Bronchial epithelial cell (primary cell): ENCODE results near the gene NEK11. TPM values are rescaled to one million over a fixed set of nuclear protein-coding genes. Genes with fewer than 3 reads are reported as not detected.

Experiments
- DNase-seq: peaks from one replicate; pipeline ENCODE4 v3.0.0-alpha.2; 2010; ENCODE audit warnings: low read depth
- FAIRE-seq: peaks from 2 replicates; lab custom pipeline; 2011; peaks lifted over from hg19 to GRCh38; lab: Jason Lieb, UNC
- H3K27me3 ChIP-seq: 2 replicates; pipeline ENCODE4 v1.5.1; 2011; ENCODE audit warnings: low read length; ENCODE audit not compliant: control insufficient read depth, insufficient read depth
- H3K36me3 ChIP-seq: 2 replicates; pipeline ENCODE4 v1.5.1; 2011; ENCODE audit warnings: low read length; ENCODE audit not compliant: control insufficient read depth, insufficient read depth
- H3K4me3 ChIP-seq: 2 replicates; pipeline ENCODE4 v1.5.1; 2011; ENCODE audit warnings: mild to moderate bottlenecking, low read depth, low read length, control low read depth
- CTCF ChIP-seq: IDR thresholded peaks from 2 replicates; pipeline ENCODE4 v1.5.1; 2011; ENCODE audit warnings: mild to moderate bottlenecking, moderate library complexity, low read length, control low read depth, inconsistent platforms; ENCODE audit not compliant: insufficient read depth, severe bottlenecking
- total RNA-seq: library from RNA; depleted of rRNA; stranded (reverse); fragments of >200 nt; gene quantifications from 2 replicates; pipeline ENCODE4 v1.2.1, GENCODE V29; 2014

NEK11 gene
- total RNA-seq, 1 donor from 2014 or later: 2.1 TPM

GRCh38 chr3:131314318-131314717 is 287.6 kb downstream of the NEK11 start:
- no peak for FAIRE-seq

GRCh38 chr3:131315162-131315561 is 288.5 kb downstream of the NEK11 start:
- Histone ChIP-seq H3K4me3 (no peak overlapping the region), H3K27me3 (no peaks in the 10 kb centered on the region), H3K36me3 (no peaks in the 10 kb centered on the region)
- DNase-seq (no peak), FAIRE-seq (no peak)
- no peak for TF ChIP-seq CTCF

More at GRCh38 chr3:131314318-131314717, 287.6 kb downstream of the NEK11 start:
- no peak for TF ChIP-seq CTCF
- Histone ChIP-seq H3K27me3 (no peaks in the 10 kb centered on the region), H3K4me3 (no peak overlapping the region), H3K36me3 (no peaks in the 10 kb centered on the region)
- no peak for DNase-seq

- no peak for DNase-seq
Measured at GRCh38 chr3:131317667-131318066, 291.0 kb downstream of the NEK11 start.

GRCh38 chr3:131323014-131323413 is 296.3 kb downstream of the NEK11 start:
- Histone ChIP-seq H3K27me3 (no peaks in the 10 kb centered on the region), H3K4me3 (no peak overlapping the region), H3K36me3 (no peaks in the 10 kb centered on the region)
- FAIRE-seq (no peak), DNase-seq (no peak)
- no peak for TF ChIP-seq CTCF

More at GRCh38 chr3:131317667-131318066, 291.0 kb downstream of the NEK11 start:
- FAIRE-seq: no peak
- TF ChIP-seq CTCF: no peak
- Histone ChIP-seq H3K27me3 (no peaks in the 10 kb centered on the region), H3K4me3 (no peak overlapping the region), H3K36me3 (no peaks in the 10 kb centered on the region)

- no peak overlapping the region for H3K4me3 ChIP-seq
- no peak for FAIRE-seq
- no peaks in the 10 kb centered on the region for H3K36me3 ChIP-seq
- DNase-seq: no peak
- H3K27me3 ChIP-seq: no peaks in the 10 kb centered on the region
- TF ChIP-seq CTCF: no peak
Measured at GRCh38 chr3:131323792-131324191, 297.1 kb downstream of the NEK11 start.

- DNase-seq: no peak
- Histone ChIP-seq H3K4me3 (no peak overlapping the region), H3K27me3 (no peaks in the 10 kb centered on the region), H3K36me3 (no peaks in the 10 kb centered on the region)
- TF ChIP-seq CTCF: no peak
- FAIRE-seq: no peak
Measured at GRCh38 chr3:131324923-131325322, 298.2 kb downstream of the NEK11 start.
